ENCODE data around the gene PRR29. TPM values are rescaled to one million over a fixed set of nuclear protein-coding genes. Genes with fewer than 3 reads are reported as not detected.

PRR29 gene
- total and polyA plus RNA-seq, 8 donors = 1.0 to 9.6 (median 6.0) TPM

DNA sequence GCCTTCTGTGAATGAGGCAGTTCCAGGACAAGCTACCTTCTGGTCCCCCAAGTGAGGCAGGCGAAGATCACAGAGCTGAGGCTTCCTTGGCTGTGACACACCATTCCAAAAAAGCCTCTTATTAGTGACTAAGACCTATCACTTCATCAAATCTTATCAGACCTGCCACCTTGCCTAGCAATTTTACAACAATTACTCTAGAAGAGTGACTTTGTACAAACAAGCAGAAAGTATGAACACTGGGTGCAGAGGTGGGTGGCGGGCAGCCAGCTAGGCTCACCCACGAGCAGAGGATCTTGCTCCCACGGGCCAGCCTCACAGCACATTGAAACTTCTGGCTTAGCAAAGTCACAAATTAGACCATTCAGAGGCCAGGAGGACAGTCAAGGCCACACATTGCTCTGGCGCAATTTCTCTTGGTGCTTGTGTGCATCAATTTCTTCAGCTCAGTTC, 24.5 kb downstream of the PRR29 start:
- Histone ChIP-seq H3K4me3 (no peak overlapping the region), H3K9me3 (no peaks in the 10 kb centered on the region), H3K27ac (peak overlapping the region in 1 of 2 donors; percentile 28), H3K4me1 (peaks cover 9 to 57% of the 10 kb centered on the region in 2 donors), H3K36me3 (no peaks in the 10 kb centered on the region), H3K27me3 (no peaks in the 10 kb centered on the region)
- no peak for DNase-seq
- no peak for TF ChIP-seq CTCF (IDR thresholded peaks at IDR 0.05)
- intact Hi-C loops (cut with DNase I) = no loop called here
- ATAC-seq = no peak

DNA sequence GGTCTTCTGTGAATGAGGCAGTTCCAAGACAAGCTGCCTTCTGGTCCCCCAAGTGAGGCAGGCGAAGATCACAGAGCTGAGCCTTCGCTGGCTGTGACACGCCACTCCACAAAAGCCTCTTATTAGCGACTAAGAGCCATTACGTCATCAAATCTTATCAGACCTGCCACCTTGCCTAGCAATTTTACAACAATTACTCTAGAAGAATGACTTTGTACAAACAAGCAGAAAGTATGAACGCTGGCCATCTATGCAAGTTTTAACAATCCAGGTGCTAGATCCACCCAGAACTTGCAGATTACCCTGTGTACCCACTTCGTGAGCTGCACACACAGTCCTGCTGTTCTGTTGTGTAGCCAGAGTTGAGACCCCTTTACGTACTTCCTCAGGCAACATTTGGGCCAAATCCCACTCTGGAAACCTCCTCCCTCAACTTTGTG, 26.1 kb downstream of the PRR29 start:
- no peaks in the 10 kb centered on the region for H3K9me3 ChIP-seq
- H3K36me3 ChIP-seq = no peaks in the 10 kb centered on the region
- peak in 1 of 4 donors; percentile 57 for DNase-seq
- ATAC-seq = peak; percentile 28
- intact Hi-C loops (cut with DNase I) = no loop called here
- no peak for TF ChIP-seq CTCF (IDR thresholded peaks at IDR 0.05)
- H3K27me3 ChIP-seq = no peaks in the 10 kb centered on the region
- H3K4me1 ChIP-seq = peaks cover 9 to 46% of the 10 kb centered on the region in 2 donors
- peak overlapping the region in 1 of 2 donors; percentile 38 for H3K27ac ChIP-seq
- H3K4me3 ChIP-seq = no peak overlapping the region

DNA sequence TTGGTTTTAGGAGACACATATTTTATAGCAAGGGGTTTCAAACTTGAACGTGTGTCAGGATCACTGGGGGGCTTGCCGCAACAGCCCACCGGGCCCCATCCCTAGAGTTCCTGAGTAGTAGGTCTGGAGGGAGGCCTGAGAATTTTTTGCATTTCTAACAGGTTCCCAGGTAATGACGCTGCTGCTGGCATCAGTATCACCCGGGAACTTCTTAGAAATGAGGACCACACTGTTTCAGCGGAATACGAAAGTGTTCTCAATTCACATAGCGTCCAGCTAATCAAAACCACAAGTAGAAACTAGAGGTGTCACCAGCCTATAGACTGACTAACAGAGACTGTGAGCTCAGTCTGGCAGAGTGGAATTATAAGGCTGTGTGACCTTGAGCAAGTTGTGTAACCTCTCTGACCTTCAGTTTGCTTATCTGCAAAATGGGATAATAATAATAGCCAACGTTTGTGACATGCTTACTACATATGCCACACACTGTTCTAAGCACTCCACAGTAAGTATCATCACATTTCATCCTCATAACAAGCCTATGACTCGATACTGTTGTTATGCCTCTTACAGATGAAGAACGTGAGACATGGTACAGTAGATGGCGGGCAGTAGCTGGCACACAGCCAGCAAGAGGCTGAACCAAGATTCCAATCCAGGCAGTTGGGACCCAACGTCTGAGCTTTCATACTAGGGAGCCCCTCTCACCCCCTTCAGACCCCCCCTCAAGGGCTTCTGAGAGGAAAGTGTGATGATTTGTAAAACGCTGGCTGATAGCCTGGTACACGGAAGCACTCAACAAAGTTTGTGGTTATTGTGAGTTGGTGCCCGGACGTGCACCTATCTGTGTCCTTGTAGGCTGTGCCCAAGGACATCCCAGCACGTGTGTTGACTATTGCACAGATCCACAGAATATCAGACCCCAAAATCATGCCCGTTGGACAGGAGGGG, 26.9 kb downstream of the PRR29 start:
- Histone ChIP-seq H3K9me3 (no peaks in the 10 kb centered on the region), H3K4me1 (peaks cover 9 to 38% of the 10 kb centered on the region in 2 donors), H3K36me3 (no peaks in the 10 kb centered on the region), H3K4me3 (no peak overlapping the region), H3K27ac (peak overlapping the region in 1 of 2 donors; percentile 38), H3K27me3 (no peaks in the 10 kb centered on the region)
- intact Hi-C loops (cut with DNase I) = loop anchor here in 1 of 2 donors (5.0 kb wide), 1 partner anchor 108 kb away; the partner anchor contains the start of gene GH1
- TF ChIP-seq CTCF (IDR thresholded peaks at IDR 0.05) = no peak
- DNase-seq (peak in 1 of 4 donors; percentile 29), ATAC-seq (peak; percentile 25)

DNA sequence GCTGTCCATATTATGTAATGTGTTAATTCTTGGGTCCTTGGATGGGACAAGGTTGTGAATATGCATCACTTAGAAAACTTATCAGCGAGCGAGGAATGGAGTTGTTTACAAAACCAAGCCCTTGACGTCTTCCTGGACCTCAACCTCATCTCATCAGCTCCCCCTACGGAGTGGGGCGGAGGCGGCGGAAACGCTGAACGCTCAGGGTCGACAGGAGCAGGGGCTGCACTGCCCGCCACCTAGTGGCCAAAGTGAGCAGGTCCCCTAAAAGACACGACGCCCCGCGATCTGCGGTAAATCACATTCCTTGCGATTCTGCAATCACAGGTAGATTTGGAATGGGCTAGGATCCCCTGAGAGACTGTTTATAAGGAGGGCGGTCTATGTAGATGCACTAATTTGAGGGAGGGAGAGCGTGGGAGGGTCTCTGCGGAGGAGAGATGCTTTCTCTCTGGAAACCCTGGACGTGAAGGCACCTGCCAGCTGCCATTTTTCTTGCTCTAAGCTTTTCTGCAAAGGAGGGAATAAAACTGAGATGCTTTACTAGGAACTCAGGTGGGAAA, 27.7 kb downstream of the PRR29 start:
- H3K27ac ChIP-seq = peak overlapping the region in 1 of 2 donors; percentile 38
- ATAC-seq = peak; percentile 83

More for the DNA sequence above, 27.7 kb downstream of the PRR29 start:
- peak; percentile 92 to 97 for TF ChIP-seq CTCF (IDR thresholded peaks at IDR 0.05)
- H3K4me3 ChIP-seq = no peak overlapping the region
- intact Hi-C loops (cut with DNase I) = loop anchor here in 1 of 2 donors (5.0 kb wide), 1 partner anchor 109 kb away; the partner anchor contains the start of gene GH1
- no peaks in the 10 kb centered on the region for H3K27me3 ChIP-seq
- H3K9me3 ChIP-seq = no peaks in the 10 kb centered on the region
- no peaks in the 10 kb centered on the region for H3K36me3 ChIP-seq
- peak in 3 of 4 donors; percentile 82 to 93 (median 85) for DNase-seq
- peaks cover 9 to 31% of the 10 kb centered on the region in 2 donors for H3K4me1 ChIP-seq
